BLaER1 treated with 17β-estradiol and CSF1 and Interleukin-3, amounts not matched to agents 10 nM and 100 nM (cell line): Measurements from ENCODE around the gene LRRC10B.

ENCODE experiments used
- H3K27ac ChIP-seq, 11 experiments: shearing (Covaris generic); formaldehyde crosslinking; 2 replicates each; pipeline ENCODE4 v1.8.1; 2022
- H3K27me3 ChIP-seq, 11 experiments: shearing (Covaris generic); formaldehyde crosslinking; 2 replicates each; pipeline ENCODE4 v1.8.1; 2022
- H3K36me3 ChIP-seq, 11 experiments: shearing (Covaris generic); formaldehyde crosslinking; 2 replicates each; pipeline ENCODE4 v1.8.1; 2022
- H3K4me1 ChIP-seq, 10 experiments: shearing (Covaris generic); formaldehyde crosslinking; 2 replicates each; pipeline ENCODE4 v1.8.1; 2022
- H3K4me2 ChIP-seq, 11 experiments: shearing (Covaris generic); formaldehyde crosslinking; 2 replicates each; pipeline ENCODE4 v1.8.1; 2022
- H3K4me3 ChIP-seq, 10 experiments: shearing (Covaris generic); formaldehyde crosslinking; 2 replicates each; pipeline ENCODE4 v1.8.1; 2022
- H3K9ac ChIP-seq, 11 experiments: shearing (Covaris generic); formaldehyde crosslinking; 2 replicates each; pipeline ENCODE4 v1.8.1; 2022
- H3K9me3 ChIP-seq, 11 experiments: shearing (Covaris generic); formaldehyde crosslinking; replicated peaks in 1 of 11; 2 replicates each; pipeline ENCODE4 v1.8.1; 2022
- H4K20me1 ChIP-seq, 11 experiments: shearing (Covaris generic); formaldehyde crosslinking; 2 replicates each; pipeline ENCODE4 v1.8.1; 2022
- Cebpa-rat ChIP-seq, 11 experiments: shearing (Covaris generic); IDR thresholded peaks; 2 replicates each; pipeline ENCODE4 v1.8.1; 2022

The LRRC10B gene

DNA sequence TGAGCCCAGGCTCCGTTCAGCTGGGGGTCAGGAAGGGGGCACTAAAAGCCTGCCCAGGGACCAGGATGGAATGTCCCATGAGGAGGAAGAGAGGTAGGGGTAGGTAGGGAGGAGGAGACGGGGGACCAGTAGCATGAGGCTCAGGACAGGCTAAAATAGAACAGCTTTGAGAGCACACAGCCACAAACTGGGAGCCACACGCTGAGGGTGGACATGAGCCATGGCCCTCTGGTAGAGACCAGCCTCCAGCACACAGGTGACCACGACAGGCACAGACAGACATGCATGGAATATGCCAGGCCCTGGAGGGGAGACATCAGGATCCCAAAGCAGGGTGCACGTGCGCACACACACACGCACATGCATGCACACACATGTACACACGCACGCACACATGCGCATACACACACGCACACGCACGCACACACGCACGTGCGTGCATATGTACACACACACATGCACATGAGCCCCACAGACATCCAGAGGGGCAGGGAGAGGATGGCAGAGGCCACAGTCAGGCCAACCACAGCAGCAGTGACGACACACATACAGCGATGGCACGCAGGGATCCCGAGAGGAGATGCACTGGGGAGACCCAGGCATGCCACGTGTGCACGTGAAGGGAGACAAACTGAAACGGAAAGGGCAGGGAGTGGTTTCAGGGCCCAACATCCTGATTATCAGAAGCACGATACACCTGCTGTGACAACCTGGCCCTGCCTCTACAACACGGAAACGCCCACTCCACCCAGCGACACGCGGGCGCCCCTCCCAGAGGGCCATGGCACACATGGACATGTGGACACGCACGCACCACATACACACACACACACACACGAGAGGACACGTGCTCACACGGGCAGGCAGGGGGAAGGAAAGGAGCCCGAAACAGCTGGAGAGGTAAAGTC lies 25.7 kb downstream of the LRRC10B start:
- Histone ChIP-seq H3K36me3 (no peaks in the 10 kb centered on the region), H3K4me3 (no peak overlapping the region), H4K20me1 (peaks cover 0 to 25% (median 0%) of the 10 kb centered on the region in 11 experiments; a peak in 6 of 22 replicates), H3K4me2 (no peak overlapping the region), H3K9ac (no peak overlapping the region), H3K9me3 (no peaks in the 10 kb centered on the region), H3K27ac (no peak overlapping the region), H3K4me1 (peaks cover 6 to 38% (median 28%) of the 10 kb centered on the region in 10 experiments; a peak in 19 of 20 replicates), H3K27me3 (no peaks in the 10 kb centered on the region)
- no peak for TF ChIP-seq Cebpa-rat (IDR thresholded peaks at IDR 0.05)

- Histone ChIP-seq H3K4me1 (peaks cover 6 to 29% (median 19%) of the 10 kb centered on the region in 10 experiments; a peak in 19 of 20 replicates), H4K20me1 (peaks cover 0 to 25% (median 0%) of the 10 kb centered on the region in 11 experiments; a peak in 6 of 22 replicates), H3K4me3 (no peak overlapping the region), H3K9ac (no peak overlapping the region), H3K36me3 (no peaks in the 10 kb centered on the region), H3K27ac (no peak overlapping the region), H3K27me3 (no peaks in the 10 kb centered on the region), H3K4me2 (no peak overlapping the region), H3K9me3 (no peaks in the 10 kb centered on the region)
- TF ChIP-seq Cebpa-rat (IDR thresholded peaks at IDR 0.05): no peak
Measured at GRCh38 chr11:61534933-61535839, 26.6 kb downstream of the LRRC10B start.

- H3K27me3 ChIP-seq: no peaks in the 10 kb centered on the region
- no peak for TF ChIP-seq Cebpa-rat (IDR thresholded peaks at IDR 0.05)
Measured at GRCh38 chr11:61535998-61536675, 27.6 kb downstream of the LRRC10B start.

GRCh38 chr11:61536676-61537270 lies 28.2 kb downstream of the LRRC10B start:
- Histone ChIP-seq H3K4me1 (peaks cover 2 to 22% (median 15%) of the 10 kb centered on the region in 10 experiments), H4K20me1 (peaks cover 0 to 19% (median 0%) of the 10 kb centered on the region in 11 experiments; a peak in 2 of 22 replicates), H3K27ac (no peak overlapping the region), H3K4me3 (no peak overlapping the region), H3K9ac (no peak overlapping the region), H3K27me3 (no peaks in the 10 kb centered on the region), H3K4me2 (no peak overlapping the region), H3K9me3 (no peaks in the 10 kb centered on the region), H3K36me3 (no peaks in the 10 kb centered on the region)
- TF ChIP-seq Cebpa-rat (IDR thresholded peaks at IDR 0.05): no peak

More at GRCh38 chr11:61535998-61536675, 27.6 kb downstream of the LRRC10B start:
- H4K20me1 ChIP-seq: peaks cover 0 to 19% (median 0%) of the 10 kb centered on the region in 11 experiments; a peak in 6 of 22 replicates
- H3K4me1 ChIP-seq: peaks cover 3 to 25% (median 16%) of the 10 kb centered on the region in 10 experiments
- no peaks in the 10 kb centered on the region for H3K9me3 ChIP-seq
- no peak overlapping the region for H3K4me3 ChIP-seq
- no peak overlapping the region for H3K9ac ChIP-seq
- H3K36me3 ChIP-seq: no peaks in the 10 kb centered on the region
- H3K27ac ChIP-seq: no peak overlapping the region
- no peak overlapping the region for H3K4me2 ChIP-seq

DNA sequence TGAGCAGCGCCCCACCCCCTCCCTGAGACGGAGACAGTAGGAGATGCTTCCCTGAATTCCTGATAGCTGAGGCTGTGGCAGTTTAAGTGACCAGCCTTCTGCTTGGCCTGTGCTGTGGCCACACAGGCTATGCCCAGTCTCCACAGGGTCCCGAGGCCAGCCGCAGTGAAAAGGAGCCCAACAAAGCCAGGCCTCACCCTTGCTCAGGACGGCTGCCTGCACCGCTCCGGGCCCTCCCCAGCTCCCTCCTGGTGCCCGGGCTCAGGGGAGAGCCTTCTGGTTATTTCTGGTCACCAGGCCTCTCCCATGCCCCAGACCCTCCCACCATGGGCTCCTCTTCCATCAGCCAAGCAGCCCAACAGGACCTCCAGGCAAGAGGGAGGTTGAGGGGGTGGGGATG lies 28.8 kb downstream of the LRRC10B start:
- Histone ChIP-seq H3K9me3 (no peaks in the 10 kb centered on the region), H3K27me3 (no peaks in the 10 kb centered on the region), H3K9ac (no peak overlapping the region), H3K36me3 (no peaks in the 10 kb centered on the region), H3K27ac (no peak overlapping the region), H3K4me2 (no peak overlapping the region), H3K4me1 (peaks cover 8 to 22% (median 16%) of the 10 kb centered on the region in 10 experiments), H3K4me3 (no peak overlapping the region), H4K20me1 (peaks cover 0 to 22% (median 0%) of the 10 kb centered on the region in 11 experiments; a peak in 4 of 22 replicates)
- TF ChIP-seq Cebpa-rat (IDR thresholded peaks at IDR 0.05): no peak

GRCh38 chr11:61538636-61538961 lies 30.1 kb downstream of the LRRC10B start:
- peaks cover 0 to 27% (median 0%) of the 10 kb centered on the region in 11 experiments; a peak in 4 of 22 replicates for H4K20me1 ChIP-seq
- no peak for TF ChIP-seq Cebpa-rat (IDR thresholded peaks at IDR 0.05)
- H3K27ac ChIP-seq: no peak overlapping the region
- no peak overlapping the region for H3K9ac ChIP-seq
- H3K4me2 ChIP-seq: no peak overlapping the region
- H3K9me3 ChIP-seq: no peaks in the 10 kb centered on the region
- H3K4me3 ChIP-seq: no peak overlapping the region
- peaks cover 11 to 30% (median 27%) of the 10 kb centered on the region in 10 experiments for H3K4me1 ChIP-seq
- H3K36me3 ChIP-seq: no peaks in the 10 kb centered on the region
- H3K27me3 ChIP-seq: no peaks in the 10 kb centered on the region

- Histone ChIP-seq H3K36me3 (no peaks in the 10 kb centered on the region), H3K4me3 (no peak overlapping the region), H3K27me3 (no peaks in the 10 kb centered on the region), H3K9me3 (no peaks in the 10 kb centered on the region), H3K4me2 (no peak overlapping the region), H4K20me1 (peaks cover 0 to 27% (median 0%) of the 10 kb centered on the region in 11 experiments; a peak in 4 of 22 replicates), H3K27ac (no peak overlapping the region), H3K4me1 (peaks cover 14 to 34% (median 31%) of the 10 kb centered on the region in 10 experiments), H3K9ac (no peak overlapping the region)
- TF ChIP-seq Cebpa-rat (IDR thresholded peaks at IDR 0.05): no peak
Measured at GRCh38 chr11:61539006-61539405, 30.5 kb downstream of the LRRC10B start.

GRCh38 chr11:61539831-61540357 lies 31.3 kb downstream of the LRRC10B start:
- Histone ChIP-seq H3K9me3 (no peaks in the 10 kb centered on the region), H3K4me3 (no peak overlapping the region), H4K20me1 (peaks cover 0 to 27% (median 0%) of the 10 kb centered on the region in 11 experiments; a peak in 4 of 22 replicates), H3K27me3 (no peaks in the 10 kb centered on the region), H3K4me1 (peaks cover 23 to 43% (median 40%) of the 10 kb centered on the region in 10 experiments), H3K4me2 (no peak overlapping the region), H3K27ac (no peak overlapping the region), H3K9ac (no peak overlapping the region), H3K36me3 (no peaks in the 10 kb centered on the region)
- no peak for TF ChIP-seq Cebpa-rat (IDR thresholded peaks at IDR 0.05)
